SK-N-SH (cell line): ENCODE results near the gene DMRT3.

Experiments
- EZH2phosphoT487 ChIP-seq: fragments of 200-600 bp; sonication (generic); IDR thresholded peaks from 2 replicates; pipeline ENCODE4 v1.6.1; 2017; ENCODE audit warnings: low read depth, mixed run types, mild to moderate bottlenecking, antibody characterized with exemption, moderate library complexity, borderline replicate concordance
- NRF1 ChIP-seq: IDR thresholded peaks from 2 replicates; pipeline ENCODE4 v1.6.1; 2012; ENCODE audit warnings: low read depth, mild to moderate bottlenecking, low read length
- POLR2AphosphoS5 ChIP-seq: IDR thresholded peaks from 2 replicates; pipeline ENCODE4 v1.6.1; 2012; ENCODE audit warnings: low read depth, low read length
- SMC3 ChIP-seq: IDR thresholded peaks from 2 replicates; pipeline ENCODE4 v1.6.1; 2012; ENCODE audit warnings: low read depth, low read length, improper control_type of control experiment

DNA sequence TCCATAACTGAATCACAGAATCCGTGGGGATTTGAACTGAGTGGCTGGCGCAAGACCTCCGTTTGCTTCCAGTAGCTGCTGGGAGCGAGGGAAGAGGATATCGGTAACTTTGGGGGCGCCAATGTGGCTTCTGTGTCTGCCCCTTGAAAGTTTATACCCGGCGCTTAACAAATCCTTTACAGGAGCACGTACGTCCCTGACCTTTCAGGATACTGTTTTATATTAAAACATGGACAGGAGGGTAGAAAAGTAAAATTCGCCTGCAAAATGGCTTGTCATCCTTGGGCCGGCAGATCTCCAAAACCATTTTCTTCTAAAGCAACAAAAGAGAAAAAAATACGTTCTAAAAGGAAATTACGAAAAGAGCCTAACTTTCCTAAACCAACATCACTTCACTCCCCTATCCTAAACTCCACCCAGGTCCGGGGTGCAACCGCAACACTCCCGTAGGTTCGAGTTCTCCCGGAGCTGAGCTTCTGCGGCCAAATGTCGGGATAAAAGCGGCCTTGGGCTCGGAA, 656 bp upstream of the DMRT3 start:
- TF ChIP-seq NRF1: no peak
- no peak for TF ChIP-seq SMC3
- no peak for TF ChIP-seq POLR2AphosphoS5
- TF ChIP-seq EZH2phosphoT487: no peak
